GM18907 (cell line): Measurements from ENCODE around the gene C8B.

Experiments
- ATAC-seq: cut with Tn5 transposase; IDR thresholded peaks from one replicate; pipeline ENCODE4 v1.9.1; 2021; ENCODE audit warnings: mild to moderate bottlenecking, moderate library complexity; ENCODE audit not compliant: unreplicated experiment

C8B gene

DNA sequence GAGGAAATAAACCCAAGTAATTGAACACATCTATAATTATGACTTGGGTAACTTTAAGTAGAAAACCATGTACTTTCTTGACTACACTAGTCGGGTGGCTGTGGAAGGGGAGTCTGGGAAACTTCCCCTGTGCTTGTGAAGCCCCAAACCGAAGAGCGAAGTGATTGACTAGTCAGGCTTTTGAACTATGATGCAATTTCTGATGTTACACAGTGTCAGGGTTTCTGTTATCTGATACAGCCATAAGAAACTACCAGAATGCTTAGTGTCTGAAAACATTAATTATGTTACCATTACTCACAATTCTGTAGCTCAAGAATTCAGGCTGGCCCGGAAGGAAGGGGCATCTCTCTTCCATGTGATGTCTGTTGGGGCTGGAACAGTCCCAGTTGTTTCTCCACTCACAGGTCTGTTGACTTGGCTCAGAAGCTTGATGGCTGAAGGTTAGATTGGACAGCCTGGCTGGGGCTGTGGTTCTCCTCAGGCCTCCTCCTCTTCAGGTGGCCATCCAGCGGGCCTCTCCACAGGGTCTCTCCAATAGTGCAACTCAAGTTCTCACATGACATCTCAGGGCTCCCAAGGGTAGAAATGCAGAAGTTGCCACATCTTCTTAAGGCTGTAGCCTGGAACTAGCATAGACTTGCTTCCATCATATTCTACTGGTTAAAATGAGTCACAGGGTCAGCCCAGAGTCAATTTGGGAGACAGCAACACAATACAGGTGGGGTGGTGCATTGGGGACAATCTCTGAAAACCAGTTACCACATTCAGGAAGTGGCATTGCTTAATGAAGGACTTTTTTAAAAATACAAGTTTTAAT, 8.3 kb upstream of the C8B start:
- no peak for ATAC-seq

DNA sequence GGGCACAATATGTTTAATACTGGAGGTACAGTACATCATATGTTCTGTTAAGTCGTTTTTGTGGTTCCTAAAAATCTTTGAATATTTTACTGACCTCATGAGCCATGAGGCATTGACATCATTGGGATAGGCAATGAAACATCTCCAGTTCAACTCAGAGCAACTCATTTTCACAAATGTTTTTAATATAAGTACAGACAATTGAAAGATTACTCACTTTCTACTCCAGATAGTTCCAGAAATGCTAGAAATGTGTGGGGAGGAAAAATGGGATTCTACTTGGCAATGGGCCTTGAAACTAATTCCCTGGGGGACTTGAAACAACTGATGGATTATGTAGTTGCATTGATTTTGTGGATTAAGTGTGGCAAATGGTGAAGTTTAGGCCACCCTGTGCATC, 7.2 kb upstream of the C8B start:
- ATAC-seq: no peak

GRCh38 chr1:56970280-56970679, 4.5 kb upstream of the C8B start:
- ATAC-seq: no peak

DNA sequence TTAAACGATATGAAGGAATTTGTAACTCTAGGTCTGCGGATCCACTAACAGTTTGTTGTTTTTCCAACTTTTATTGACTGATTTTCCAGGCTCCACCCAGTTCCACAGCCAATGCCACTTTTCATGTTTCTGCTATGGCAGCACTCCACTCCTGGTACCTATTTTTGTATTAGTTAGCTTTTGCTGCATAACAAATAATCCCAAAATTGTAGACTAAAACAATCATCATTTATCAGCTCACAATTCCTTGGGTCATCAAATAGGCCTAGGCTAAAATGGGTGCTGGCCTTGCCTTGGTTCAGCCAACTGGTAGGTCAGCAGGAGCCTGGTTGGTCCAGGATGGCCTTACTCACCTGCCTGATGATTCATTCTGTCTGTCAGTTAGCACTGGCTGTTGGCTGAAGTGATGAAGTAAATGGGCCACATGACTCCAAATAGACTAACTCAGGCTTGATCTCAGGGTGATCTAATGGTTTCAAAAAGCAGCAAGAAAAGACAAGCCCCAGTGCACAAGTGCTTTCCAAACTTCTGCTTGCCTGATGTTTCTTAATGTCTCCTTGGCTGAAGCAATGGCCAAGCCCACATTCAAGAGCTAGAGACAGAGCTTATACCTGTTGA, 3.2 kb upstream of the C8B start:
- no peak for ATAC-seq

DNA sequence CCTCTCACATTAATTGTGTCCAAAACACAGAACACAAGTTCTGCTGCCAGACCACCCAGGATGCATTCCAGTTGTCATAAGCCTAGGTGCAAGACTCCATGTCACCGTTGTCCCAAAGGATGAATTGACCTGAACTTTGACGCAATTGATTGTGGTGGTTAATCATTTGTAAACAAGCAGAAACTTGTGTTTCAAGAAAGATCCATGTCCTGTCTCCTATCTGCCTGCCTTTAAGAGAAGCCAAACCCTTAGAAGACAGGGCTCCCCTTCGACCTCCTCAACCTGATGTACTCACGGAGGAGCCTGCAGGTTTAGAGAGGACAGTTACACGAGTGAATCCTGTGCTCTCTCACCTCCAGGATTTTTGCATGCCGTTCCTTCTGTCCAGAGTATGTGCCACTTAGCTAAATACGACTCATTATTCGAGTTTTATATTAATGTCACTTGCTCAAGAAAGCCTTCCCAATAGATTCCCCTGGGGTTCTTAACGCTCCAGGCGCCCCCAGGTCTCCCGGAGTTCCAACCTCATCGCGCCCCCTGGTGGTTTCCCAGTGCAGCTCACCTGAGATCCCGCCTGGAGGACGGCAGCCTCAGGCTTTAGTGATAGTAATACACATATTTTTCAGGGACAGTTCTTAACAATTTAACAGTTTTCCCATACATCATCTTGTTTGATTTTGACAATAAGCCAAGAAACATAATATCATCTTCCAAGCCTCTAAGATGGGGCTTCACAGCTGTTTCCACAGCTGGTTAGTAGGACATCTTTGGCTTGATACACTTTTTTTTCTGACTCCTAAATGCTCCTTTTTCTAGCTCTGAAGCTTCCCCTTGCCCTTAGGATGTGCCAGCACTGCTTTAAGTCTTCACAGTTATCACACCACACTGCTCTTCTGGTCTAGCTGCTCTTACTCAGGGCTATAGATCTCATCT, 2.4 kb upstream of the C8B start:
- no peak for ATAC-seq

DNA sequence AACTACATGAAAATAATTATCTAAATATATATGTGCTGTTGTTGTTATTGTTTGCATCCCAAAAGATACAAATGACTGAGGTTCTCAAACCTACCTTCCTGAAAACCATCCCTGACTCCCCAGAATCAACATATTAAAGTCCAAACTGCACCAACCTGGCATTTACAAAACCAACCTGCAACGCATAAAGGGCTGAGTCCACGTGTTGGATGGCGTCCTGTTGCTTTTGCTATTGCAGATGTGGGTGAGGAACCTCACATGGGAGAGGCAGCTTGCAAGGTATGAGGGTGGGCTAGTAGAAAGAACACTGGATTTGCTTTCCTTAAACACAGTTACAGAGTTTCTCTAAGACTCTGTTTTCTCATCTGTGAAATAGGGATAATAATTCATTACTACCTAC, 1.5 kb upstream of the C8B start:
- ATAC-seq: no peak

DNA sequence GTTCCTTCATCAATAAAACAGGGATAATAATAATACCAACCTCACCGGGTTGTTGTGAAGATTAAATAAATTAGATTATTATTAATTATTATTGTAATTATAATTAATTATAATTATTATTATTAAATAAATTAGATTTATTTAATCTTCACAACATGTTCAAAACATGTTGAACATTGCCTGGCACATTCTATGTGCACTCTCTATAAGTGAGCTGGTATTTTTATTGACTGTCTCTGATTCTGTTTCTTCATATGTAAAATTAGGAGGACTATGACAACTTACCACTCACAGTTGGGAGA, 834 bp upstream of the C8B start:
- no peak for ATAC-seq

GRCh38 chr1:56965191-56965590, 624 bp downstream of the C8B start:
- ATAC-seq: no peak

DNA sequence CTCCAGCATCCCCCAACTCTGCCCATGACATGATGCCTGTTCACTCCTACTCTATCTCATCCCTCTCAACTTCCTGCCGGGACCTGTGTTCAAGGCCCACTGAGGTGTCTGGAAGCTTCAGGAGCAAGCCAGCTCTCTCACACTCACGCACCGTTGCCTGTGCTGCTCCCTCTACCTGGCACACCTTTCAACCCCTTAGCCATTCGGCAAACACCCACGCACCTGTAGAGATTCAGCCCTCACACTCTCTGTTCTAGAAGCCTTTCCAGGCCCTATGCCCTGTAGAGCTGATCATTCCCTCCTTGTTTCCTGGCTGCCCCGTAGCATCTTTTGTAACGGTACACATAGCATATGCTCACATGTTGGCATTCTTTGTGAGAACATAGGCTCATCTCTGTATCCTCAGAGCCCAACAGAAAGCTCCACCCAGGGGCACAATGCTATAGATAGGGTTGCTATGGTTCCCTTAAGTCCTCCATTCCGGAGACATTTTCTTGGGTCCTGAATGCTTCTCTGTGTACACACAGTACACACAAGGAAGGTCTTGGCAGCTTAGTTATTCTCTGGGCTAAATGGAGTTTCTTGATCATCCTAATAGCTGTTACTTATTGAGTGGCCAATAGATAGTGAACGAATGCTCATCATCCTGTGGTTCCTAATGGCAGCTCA, 1.3 kb downstream of the C8B start:
- no peak for ATAC-seq

GRCh38 chr1:56963667-56964066, 2.1 kb downstream of the C8B start:
- ATAC-seq: no peak

DNA sequence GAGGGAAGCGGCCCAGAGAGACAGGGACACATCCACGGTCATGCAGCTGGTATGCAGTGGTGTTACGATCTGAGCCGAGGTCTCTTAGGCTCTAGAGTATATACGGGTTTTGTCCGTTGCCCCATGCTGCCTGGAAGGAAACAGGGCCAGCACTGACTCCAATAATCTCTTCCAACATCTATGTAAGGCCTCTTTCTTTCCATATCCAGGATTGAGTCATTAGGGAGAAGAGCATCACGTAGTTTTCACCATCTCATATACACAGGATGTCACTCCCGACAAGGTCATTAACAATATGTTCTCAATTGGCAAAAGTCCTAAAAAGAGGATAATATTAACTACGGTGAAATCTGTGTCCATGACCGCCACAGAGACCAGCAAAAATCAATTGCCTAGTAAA, 4.4 kb downstream of the C8B start:
- ATAC-seq: no peak

- no peak for ATAC-seq
These were observed 7.3 kb downstream of the C8B start for GRCh38 chr1:56958526-56958925.

- ATAC-seq: no peak
These were observed 7.9 kb downstream of the C8B start for GRCh38 chr1:56957931-56958330.

GRCh38 chr1:56954664-56955063, 11.2 kb downstream of the C8B start:
- ATAC-seq: no peak

DNA sequence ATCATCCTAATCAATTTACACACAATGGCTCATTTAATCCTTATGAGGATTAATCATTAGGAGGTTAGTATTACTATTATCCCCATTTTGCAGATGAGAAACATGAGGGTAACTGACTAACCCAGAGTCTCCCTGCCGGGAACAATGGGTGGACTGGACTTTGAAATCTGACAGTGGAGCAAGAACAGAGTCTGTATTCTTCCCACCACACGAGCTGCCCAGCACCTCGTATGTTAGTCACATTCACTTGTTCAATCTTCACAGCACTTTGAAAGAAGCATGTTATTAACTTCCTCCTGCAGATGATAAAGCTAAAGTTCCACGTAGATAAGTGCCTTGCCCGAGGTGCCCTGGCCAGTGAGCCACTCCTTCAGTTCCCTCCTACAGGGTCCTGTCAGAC, 12.4 kb downstream of the C8B start:
- no peak for ATAC-seq

DNA sequence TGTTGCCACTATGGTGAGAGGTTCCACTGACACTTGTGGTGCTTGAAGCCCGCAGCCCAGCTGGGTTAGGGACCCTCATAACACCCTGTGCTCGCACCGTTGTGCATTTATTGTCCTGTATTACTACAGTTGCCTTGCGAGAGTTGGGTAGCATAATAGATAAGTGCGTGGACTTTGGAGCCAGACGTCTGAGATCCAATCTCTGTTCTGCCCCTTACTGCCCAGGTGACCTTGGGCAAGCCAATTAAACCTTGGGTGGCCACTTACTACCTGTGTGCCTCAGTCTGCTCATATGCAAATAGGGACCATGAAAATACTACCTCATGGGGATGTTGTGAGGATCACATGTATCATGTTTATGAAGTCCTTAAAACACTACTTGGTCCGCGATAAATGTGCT, 13.3 kb downstream of the C8B start:
- ATAC-seq: no peak

- no peak for ATAC-seq
These were observed 17.3 kb downstream of the C8B start for GRCh38 chr1:56948403-56949023.

- ATAC-seq: no peak
These were observed 25.8 kb downstream of the C8B start for GRCh38 chr1:56940039-56940438.

GRCh38 chr1:56939209-56939608, 26.6 kb downstream of the C8B start:
- ATAC-seq: no peak

DNA sequence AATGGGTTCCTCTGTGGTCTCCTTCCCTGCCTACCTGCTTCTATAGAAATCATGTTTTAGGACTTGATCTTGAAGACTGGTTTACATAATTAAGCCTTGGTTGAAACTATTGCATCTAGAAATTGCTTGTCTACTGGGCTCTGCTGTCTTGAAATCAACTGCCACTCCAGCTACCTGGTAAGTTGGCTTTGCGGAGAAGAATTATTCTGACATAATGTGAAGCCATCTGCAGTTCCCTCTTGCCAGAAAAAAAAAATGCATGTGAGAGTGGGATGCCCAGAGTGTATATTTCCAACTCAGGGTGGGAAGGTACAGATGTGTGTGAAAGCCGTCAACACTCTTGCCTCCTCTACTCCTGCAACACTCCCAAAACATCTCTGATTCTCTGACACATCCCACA, 27.2 kb downstream of the C8B start:
- ATAC-seq: no peak
